Neural crest cell (in vitro differentiated cells): ENCODE measurements around the gene TMEM151B. TPM values are rescaled to one million over a fixed set of nuclear protein-coding genes. Genes with fewer than 3 reads are reported as not detected.

ENCODE experiments used
- DNase-seq: peaks from one replicate; pipeline ENCODE4 v3.0.0; 2021; ENCODE audit warnings: low read depth, mixed read lengths, low spot score
- H3K27ac Mint-ChIP-seq: one replicate; pipeline ENCODE4 v1.8.0; 2021; ENCODE audit warnings: mild to moderate bottlenecking, mixed read lengths; ENCODE audit not compliant: unreplicated experiment
- H3K27me3 Mint-ChIP-seq: 2 replicates; pipeline ENCODE4 v1.8.0; 2021; ENCODE audit warnings: low read depth, mild to moderate bottlenecking, mixed read lengths
- H3K36me3 Mint-ChIP-seq: 2 replicates; pipeline ENCODE4 v1.8.0; 2021; ENCODE audit warnings: low read depth, mild to moderate bottlenecking, mixed read lengths
- H3K4me1 Mint-ChIP-seq: 2 replicates; pipeline ENCODE4 v1.8.0; 2021; ENCODE audit warnings: mixed read lengths
- H3K4me3 Mint-ChIP-seq: one replicate; pipeline ENCODE4 v1.8.0; 2021; ENCODE audit warnings: mild to moderate bottlenecking, mixed read lengths
- H3K9me3 Mint-ChIP-seq: 2 replicates; pipeline ENCODE4 v1.8.0; 2021; ENCODE audit warnings: mixed read lengths
- total RNA-seq: library from RNA; stranded (reverse); gene quantifications from 2 replicates; pipeline ENCODE4 v1.2.1, GENCODE V29; 2021
- TF ChIP-seq, protein P1 (sequence below): fragments of 200-600 bp; sonication (generic); conservative IDR thresholded peaks from 2 replicates; pipeline ENCODE4 v1.5.0; 2021; ENCODE audit warnings: antibody characterized with exemption, mild to moderate bottlenecking

TMEM151B gene
- total RNA-seq, 1 donor from 2014 or later = 21.2 TPM

- Mint-ChIP-seq H3K27me3 (peaks cover 11% of the 10 kb centered on the region), H3K4me3 (no peak overlapping the region), H3K4me1 (peaks cover 7% of the 10 kb centered on the region), H3K27ac (no peak overlapping the region), H3K9me3 (no peaks in the 10 kb centered on the region), H3K36me3 (no peaks in the 10 kb centered on the region)
- DNase-seq = no peak
- TF ChIP-seq, protein P1, sequence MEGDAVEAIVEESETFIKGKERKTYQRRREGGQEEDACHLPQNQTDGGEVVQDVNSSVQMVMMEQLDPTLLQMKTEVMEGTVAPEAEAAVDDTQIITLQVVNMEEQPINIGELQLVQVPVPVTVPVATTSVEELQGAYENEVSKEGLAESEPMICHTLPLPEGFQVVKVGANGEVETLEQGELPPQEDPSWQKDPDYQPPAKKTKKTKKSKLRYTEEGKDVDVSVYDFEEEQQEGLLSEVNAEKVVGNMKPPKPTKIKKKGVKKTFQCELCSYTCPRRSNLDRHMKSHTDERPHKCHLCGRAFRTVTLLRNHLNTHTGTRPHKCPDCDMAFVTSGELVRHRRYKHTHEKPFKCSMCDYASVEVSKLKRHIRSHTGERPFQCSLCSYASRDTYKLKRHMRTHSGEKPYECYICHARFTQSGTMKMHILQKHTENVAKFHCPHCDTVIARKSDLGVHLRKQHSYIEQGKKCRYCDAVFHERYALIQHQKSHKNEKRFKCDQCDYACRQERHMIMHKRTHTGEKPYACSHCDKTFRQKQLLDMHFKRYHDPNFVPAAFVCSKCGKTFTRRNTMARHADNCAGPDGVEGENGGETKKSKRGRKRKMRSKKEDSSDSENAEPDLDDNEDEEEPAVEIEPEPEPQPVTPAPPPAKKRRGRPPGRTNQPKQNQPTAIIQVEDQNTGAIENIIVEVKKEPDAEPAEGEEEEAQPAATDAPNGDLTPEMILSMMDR = no peak
Measured at GRCh38 chr6:44333273-44333919, 63.1 kb downstream of the TMEM151B start.

GRCh38 chr6:44333942-44334341 is 63.7 kb downstream of the TMEM151B start:
- H3K27me3 Mint-ChIP-seq = peaks cover 5% of the 10 kb centered on the region
- no peak for DNase-seq
- TF ChIP-seq, protein P1 = no peak
- peaks cover 8% of the 10 kb centered on the region for H3K4me1 Mint-ChIP-seq
- no peaks in the 10 kb centered on the region for H3K9me3 Mint-ChIP-seq
- H3K4me3 Mint-ChIP-seq = no peak overlapping the region
- H3K36me3 Mint-ChIP-seq = no peaks in the 10 kb centered on the region
- H3K27ac Mint-ChIP-seq = peak overlapping the region; percentile 86

DNA sequence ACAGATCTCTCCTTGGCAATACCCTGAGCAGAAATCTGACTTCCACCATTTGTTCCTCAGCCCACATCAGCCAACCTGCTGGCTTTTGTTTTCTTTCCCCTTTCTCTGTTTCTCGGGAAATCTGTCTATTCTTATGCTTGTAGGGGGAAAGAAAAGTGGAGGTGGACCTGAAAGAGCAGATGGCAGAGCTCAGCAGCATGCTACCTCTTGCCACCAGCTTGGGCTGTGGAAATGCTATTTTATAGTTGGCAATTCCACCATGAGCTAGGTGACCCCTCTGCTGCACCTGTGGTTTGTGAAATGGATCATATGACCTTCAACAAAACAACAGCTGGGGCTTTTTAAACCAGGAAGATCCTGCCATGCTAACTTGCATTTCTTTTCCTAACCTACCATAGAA is 65.4 kb downstream of the TMEM151B start:
- no peaks in the 10 kb centered on the region for H3K9me3 Mint-ChIP-seq
- no peak overlapping the region for H3K4me3 Mint-ChIP-seq
- DNase-seq = no peak
- peaks cover 8% of the 10 kb centered on the region for H3K4me1 Mint-ChIP-seq
- H3K36me3 Mint-ChIP-seq = no peaks in the 10 kb centered on the region
- TF ChIP-seq, protein P1 = no peak
- no peak overlapping the region for H3K27ac Mint-ChIP-seq
- no peaks in the 10 kb centered on the region for H3K27me3 Mint-ChIP-seq

DNA sequence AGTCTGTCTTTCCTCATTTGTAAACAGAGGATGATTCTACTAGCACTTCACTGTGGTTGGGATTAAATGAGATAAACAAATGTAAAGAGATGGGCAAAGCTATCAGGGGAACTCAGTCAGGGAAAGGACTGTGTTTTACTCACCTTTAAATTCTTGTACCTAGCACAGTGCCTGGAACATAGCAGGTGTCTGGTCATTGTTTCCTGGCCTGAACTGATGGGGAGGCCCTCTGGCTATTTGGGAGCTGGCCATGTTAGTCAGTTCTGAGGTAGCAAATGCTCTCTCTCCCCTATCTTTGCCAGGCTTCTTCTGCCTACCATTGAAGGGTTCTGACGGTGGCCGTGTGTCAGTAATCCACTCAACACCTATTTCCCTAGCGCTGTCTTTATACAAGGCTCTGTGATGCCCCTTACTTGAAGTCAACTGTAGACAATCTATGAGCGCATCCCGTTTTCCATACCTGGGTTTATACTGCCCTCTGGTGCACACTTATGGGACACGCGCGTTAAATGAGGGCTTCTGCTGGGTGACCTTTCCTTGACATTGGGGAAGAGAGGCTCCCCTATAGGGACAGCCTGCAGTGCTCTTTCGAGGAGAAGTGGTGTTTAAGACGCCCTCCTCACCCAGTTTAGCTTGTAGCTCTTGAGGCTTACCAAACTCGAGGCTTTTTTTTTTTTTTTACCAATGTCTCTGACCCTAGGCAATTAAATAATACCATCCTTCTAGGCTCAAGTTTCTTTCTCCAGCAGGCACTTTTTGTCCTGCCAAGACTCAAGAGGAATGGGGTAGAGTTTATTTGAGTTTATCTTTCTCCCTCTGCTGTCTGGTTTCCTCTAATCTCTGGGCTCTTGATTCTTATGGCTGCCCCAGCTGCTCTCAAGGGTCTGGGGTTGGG is 68.2 kb downstream of the TMEM151B start:
- peak; percentile 66 for DNase-seq
- Mint-ChIP-seq H3K27me3 (no peaks in the 10 kb centered on the region), H3K9me3 (no peaks in the 10 kb centered on the region), H3K4me3 (no peak overlapping the region), H3K4me1 (peaks cover 13% of the 10 kb centered on the region), H3K36me3 (no peaks in the 10 kb centered on the region), H3K27ac (no peak overlapping the region)
- TF ChIP-seq, protein P1 = peak; percentile 88

GRCh38 chr6:44339301-44339700 is 69.1 kb downstream of the TMEM151B start:
- no peak for DNase-seq
- H3K4me1 Mint-ChIP-seq = peaks cover 13% of the 10 kb centered on the region
- H3K27ac Mint-ChIP-seq = no peak overlapping the region
- TF ChIP-seq, protein P1 = no peak
- no peak overlapping the region for H3K4me3 Mint-ChIP-seq
- H3K9me3 Mint-ChIP-seq = no peaks in the 10 kb centered on the region
- no peaks in the 10 kb centered on the region for H3K27me3 Mint-ChIP-seq
- H3K36me3 Mint-ChIP-seq = no peaks in the 10 kb centered on the region
